Testis (tissue), 2 donors: Measurements from ENCODE around the gene NPAS2.

Experiments
- POLR2A ChIP-seq: fragments of 450-650 bp; IDR thresholded peaks from one replicate; pipeline ENCODE4 v1.6.1; 2017; ENCODE audit warnings: antibody characterized with exemption, mild to moderate bottlenecking, moderate library complexity
- TF ChIP-seq, protein P1 (sequence below), 3 experiments: fragments of 450-650 bp in 2 of 3; fragments of 200-600 bp in 1 of 3; sonication (generic) in 1 of 3; IDR thresholded peaks; one replicate each; pipeline ENCODE4 v1.5.1; 2016 to 2019; ENCODE audit warnings: antibody characterized with exemption in 3 of 3, mild to moderate bottlenecking in 2 of 3, moderate library complexity in 1 of 3

DNA sequence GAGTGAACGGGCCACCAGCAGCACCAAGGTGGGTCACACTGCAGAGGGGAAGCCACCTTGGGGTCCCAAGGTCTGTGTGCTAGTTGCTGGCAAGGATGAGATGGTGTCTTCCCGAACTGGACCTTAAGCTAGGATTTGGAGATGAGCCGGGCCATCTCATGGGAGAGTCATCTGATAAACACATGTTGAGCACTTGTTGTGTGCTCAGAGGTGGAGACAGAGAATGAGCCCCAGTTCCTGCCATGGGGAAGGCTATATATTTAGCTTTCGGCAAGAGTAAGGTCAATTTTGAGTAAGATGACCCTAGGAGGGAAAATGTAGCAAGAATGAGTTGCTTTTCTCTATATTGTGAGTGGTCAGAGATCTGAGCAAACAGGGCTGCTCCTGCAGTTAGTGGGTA, 140.7 kb downstream of the NPAS2 start:
- TF ChIP-seq, protein P1, sequence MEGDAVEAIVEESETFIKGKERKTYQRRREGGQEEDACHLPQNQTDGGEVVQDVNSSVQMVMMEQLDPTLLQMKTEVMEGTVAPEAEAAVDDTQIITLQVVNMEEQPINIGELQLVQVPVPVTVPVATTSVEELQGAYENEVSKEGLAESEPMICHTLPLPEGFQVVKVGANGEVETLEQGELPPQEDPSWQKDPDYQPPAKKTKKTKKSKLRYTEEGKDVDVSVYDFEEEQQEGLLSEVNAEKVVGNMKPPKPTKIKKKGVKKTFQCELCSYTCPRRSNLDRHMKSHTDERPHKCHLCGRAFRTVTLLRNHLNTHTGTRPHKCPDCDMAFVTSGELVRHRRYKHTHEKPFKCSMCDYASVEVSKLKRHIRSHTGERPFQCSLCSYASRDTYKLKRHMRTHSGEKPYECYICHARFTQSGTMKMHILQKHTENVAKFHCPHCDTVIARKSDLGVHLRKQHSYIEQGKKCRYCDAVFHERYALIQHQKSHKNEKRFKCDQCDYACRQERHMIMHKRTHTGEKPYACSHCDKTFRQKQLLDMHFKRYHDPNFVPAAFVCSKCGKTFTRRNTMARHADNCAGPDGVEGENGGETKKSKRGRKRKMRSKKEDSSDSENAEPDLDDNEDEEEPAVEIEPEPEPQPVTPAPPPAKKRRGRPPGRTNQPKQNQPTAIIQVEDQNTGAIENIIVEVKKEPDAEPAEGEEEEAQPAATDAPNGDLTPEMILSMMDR (IDR thresholded peaks at IDR 0.05) = no peak
- TF ChIP-seq POLR2A = no peak
